Fibroblast of the aortic adventitia (primary cell): Measurements from ENCODE around the gene VWA1. TPM values are rescaled to one million over a fixed set of nuclear protein-coding genes. Genes with fewer than 3 reads are reported as not detected.
A peak's percentile ranks its signal among the peaks of the same experiment; 100 is the strongest.

Source experiments
- DNase-seq: peaks from one replicate; pipeline ENCODE4 v3.0.0-alpha.2; 2010; ENCODE audit warnings: low read depth
- H3K4me3 ChIP-seq: 2 replicates; pipeline ENCODE4 v1.5.1; 2011; ENCODE audit warnings: low read depth, mild to moderate bottlenecking, control low read depth, low read length, moderate library complexity
- CTCF ChIP-seq: IDR thresholded peaks from 2 replicates; pipeline ENCODE4 v1.5.1; 2011; ENCODE audit warnings: mild to moderate bottlenecking, low read length, control low read depth, inconsistent platforms; ENCODE audit not compliant: insufficient read depth
- total RNA-seq: library from RNA; depleted of rRNA; stranded (reverse); fragments of >200 nt; gene quantifications from 2 replicates; pipeline ENCODE4 v1.2.3, GENCODE V29; 2012; ENCODE audit warnings: low replicate concordance

The VWA1 gene
- total RNA-seq, 1 donor: 1.8 TPM

- H3K4me3 ChIP-seq: no peak overlapping the region
- DNase-seq: no peak
- TF ChIP-seq CTCF: no peak
Observed at GRCh38 chr1:1393014-1393413, 42.5 kb upstream of the VWA1 start.

GRCh38 chr1:1393428-1393827 lies 42.1 kb upstream of the VWA1 start:
- H3K4me3 ChIP-seq: no peak overlapping the region
- TF ChIP-seq CTCF: no peak
- DNase-seq: no peak

- DNase-seq: no peak
- H3K4me3 ChIP-seq: no peak overlapping the region
- TF ChIP-seq CTCF: no peak
Observed at GRCh38 chr1:1394116-1394515, 41.4 kb upstream of the VWA1 start.

- no peak for DNase-seq
- TF ChIP-seq CTCF: no peak
- H3K4me3 ChIP-seq: no peak overlapping the region
Observed at GRCh38 chr1:1395166-1395565, 40.3 kb upstream of the VWA1 start.

GRCh38 chr1:1397839-1398523 lies 37.5 kb upstream of the VWA1 start:
- peak; percentile 43 for DNase-seq
- TF ChIP-seq CTCF: no peak
- H3K4me3 ChIP-seq: peak overlapping the region; percentile 94

- H3K4me3 ChIP-seq: peak overlapping the region; percentile 94
- no peak for TF ChIP-seq CTCF
- DNase-seq: no peak
Observed at GRCh38 chr1:1398677-1399186, 36.8 kb upstream of the VWA1 start.
